K562 (cell line): ENCODE data around the gene NFATC2. TPM values are rescaled to one million over a fixed set of nuclear protein-coding genes. Genes with fewer than 3 reads are reported as not detected.

ENCODE experiments used
- ATF4 ChIP-seq: fragments of 450-650 bp; formaldehyde crosslinking; IDR thresholded peaks from 2 replicates; pipeline ENCODE4 v1.4.0; 2022; ENCODE audit warnings: mild to moderate bottlenecking, moderate library complexity
- BMI1 ChIP-seq: fragments of 150-350 bp; IDR thresholded peaks from 2 replicates; pipeline ENCODE4 v1.6.1; 2014; ENCODE audit warnings: low read length
- CC2D1A ChIP-seq: fragments of 450-650 bp; IDR thresholded peaks from 2 replicates; pipeline ENCODE4 v1.6.1; 2017; ENCODE audit warnings: mild to moderate bottlenecking
- CREM ChIP-seq: IDR thresholded peaks from 2 replicates; pipeline ENCODE4 v1.6.1; 2014; ENCODE audit warnings: antibody characterized with exemption, low read depth
- E2F8 ChIP-seq: fragments of 450-650 bp; IDR thresholded peaks from 2 replicates; pipeline ENCODE4 v1.7.1; 2018; ENCODE audit warnings: mild to moderate bottlenecking, low read depth; ENCODE audit not compliant: partially characterized antibody
- GABPB2 ChIP-seq: fragments of 250-450 bp; sonication (Bioruptor Pico); conservative IDR thresholded peaks from 2 replicates; pipeline ENCODE4 v1.5.1; 2021; ENCODE audit warnings: mild to moderate bottlenecking
- HMG20A ChIP-seq: fragments of 450-650 bp; formaldehyde crosslinking; conservative IDR thresholded peaks from 2 replicates; pipeline ENCODE4 v1.4.0; 2020; ENCODE audit warnings: mild to moderate bottlenecking, mixed read lengths
- IRF9 ChIP-seq: fragments of 450-650 bp; IDR thresholded peaks from 2 replicates; pipeline ENCODE4 v1.6.1; 2016; ENCODE audit warnings: missing biosample characterization, missing genetic modification characterization
- KAT2B ChIP-seq: IDR thresholded peaks from one replicate; pipeline ENCODE4 v1.6.1; 2012; ENCODE audit warnings: low read depth, mild to moderate bottlenecking, control low read depth, inconsistent platforms, low read length, moderate library complexity
- KLF16 ChIP-seq: IDR thresholded peaks from 2 replicates; pipeline ENCODE4 v1.6.1; 2016; ENCODE audit warnings: antibody characterized with exemption
- MTA2 ChIP-seq: fragments of 450-650 bp; IDR thresholded peaks from 2 replicates; pipeline ENCODE4 v1.6.1; 2016; ENCODE audit warnings: low read depth
- NR4A1 ChIP-seq, 2 experiments: fragments of 250-450 bp in 1 of 2; fragments of 450-650 bp in 1 of 2; sonication (Bioruptor Pico) in 1 of 2; IDR thresholded peaks; 2 replicates each; pipeline versions ENCODE4 v1.4.0 to v1.6.1; 2016 to 2020; ENCODE audit warnings: mild to moderate bottlenecking in 2 of 2, missing compliant biosample characterization in 1 of 2, missing genetic modification characterization in 1 of 2, moderate library complexity in 1 of 2
- PCBP1 ChIP-seq: fragments of 200-400 bp; formaldehyde crosslinking; IDR thresholded peaks from 2 replicates; pipeline ENCODE4 v1.6.1; 2018; ENCODE audit warnings: mild to moderate bottlenecking, low read depth, low read length; ENCODE audit not compliant: poor library complexity, severe bottlenecking
- RBM15 ChIP-seq: fragments of 200-400 bp; formaldehyde crosslinking; IDR thresholded peaks from 2 replicates; pipeline ENCODE4 v1.6.1; 2018; ENCODE audit warnings: mild to moderate bottlenecking, low read length, moderate library complexity; ENCODE audit not compliant: insufficient read depth
- SMARCB1 ChIP-seq: IDR thresholded peaks from 2 replicates; pipeline ENCODE4 v1.6.1; 2011; ENCODE audit warnings: improper control_type of control experiment, low read depth; ENCODE audit not compliant: insufficient read length
- SNRNP70 ChIP-seq: fragments of 200-400 bp; formaldehyde crosslinking; optimal IDR thresholded peaks from 2 replicates; pipeline ENCODE3; 2017; ENCODE audit warnings: low read depth, low read length
- ZBTB49 ChIP-seq: sonication (generic); formaldehyde crosslinking; IDR thresholded peaks from 2 replicates; pipeline ENCODE4 v1.8.0; 2022; ENCODE audit warnings: missing genetic modification reagents, mild to moderate bottlenecking, borderline replicate concordance
- ZNF24 ChIP-seq: fragments of 450-650 bp; IDR thresholded peaks from 2 replicates; pipeline ENCODE4 v1.6.1; 2016
- polyA plus RNA-seq, 8 experiments: library from polyadenylated mRNA; depleted of rRNA in 4 of 8; stranded (reverse) in 5 of 8; unstranded in 3 of 8; fragments of >200 nt; fragmentation: Nextera tagmentation in 2 of 8; fragmentation: Illumina TruSeq in 1 of 8; extraction: Ambion mirVana in 2 of 8; extraction: Trizol in 1 of 8; gene quantifications; 2 replicates each; pipeline versions ENCODE4 v1.2.1 to v1.2.3, GENCODE V29; 2011 to 2014; ENCODE audit warnings: inconsistent platforms in 1 of 8, missing spikeins in 1 of 8
- total RNA-seq, 7 experiments: library from RNA; depleted of rRNA in 6 of 7; stranded (reverse); fragments of >200 nt in 6 of 7; fragmentation: Illumina TruSeq in 2 of 7; extraction: Trizol in 2 of 7; gene quantifications; 2 replicates each; pipeline versions ENCODE4 v1.2.1 to v1.2.3, GENCODE V29; 2011 to 2021; ENCODE audit warnings: low replicate concordance in 1 of 7

The NFATC2 gene
- total and polyA plus RNA-seq, 9 of the 15 experiments (the other 6 are each of a cell fraction or from before 2014, with no cell fraction given), result 1.9 to 11.2 (median 3.0) TPM

GRCh38 chr20:51373713-51374455 is 168.6 kb downstream of the NFATC2 start (continued):
- TF ChIP-seq ATF4 (CRISPR knock-in tag) (0 out of 2 replicates have a peak, but pooled peaks have one; percentile 26), IRF9 (tag) (no peak), SMARCB1 (no peak), KLF16 (peak; percentile 87), GABPB2 (no peak), NR4A1 (CRISPR knock-in tag; IDR thresholded peaks at IDR 0.05) (no peak), NR4A1 (tag; IDR thresholded peaks at IDR 0.05) (0 out of 2 replicates have a peak, but pooled peaks have one; percentile 47), MTA2 (peak; percentile 76), RBM15 (no peak), CREM (peak; percentile 40; the same call in 1 of the 2 replicates), BMI1 (no peak), KAT2B (no peak), SNRNP70 (no peak), ZNF24 (no peak), E2F8 (no peak), CC2D1A (peak; percentile 32; the same call in 1 of the 2 replicates), PCBP1 (no peak), ZBTB49 (CRISPR knock-in tag) (no peak), HMG20A (no peak)
